Heart right ventricle (tissue), 16 donors: ENCODE results near the gene CTTNBP2. TPM values are rescaled to one million over a fixed set of nuclear protein-coding genes. Genes with fewer than 3 reads are reported as not detected.

Experiments used
- ATAC-seq, 8 donors: fragments of 200-7000 bp; cut with Tn5 transposase; one replicate each; pipeline ENCODE4 v1.9.1; 2020; ENCODE audit warnings: mild to moderate bottlenecking in 8 of 8, moderate library complexity in 8 of 8, moderate number of reproducible peaks in 1 of 8
- DNase-seq, 2 donors: peaks; one replicate each; pipeline ENCODE4 v3.0.0-alpha.2; 2020
- H3K27ac ChIP-seq, 10 donors: fragments of 200-600 bp; sonication (generic) in 2 of 10; one replicate each; pipeline versions ENCODE4 v1.5.0 to v1.8.0; 2020 to 2022; ENCODE audit warnings: mild to moderate bottlenecking in 3 of 10
- H3K27me3 ChIP-seq, 7 donors: fragments of 200-600 bp; one replicate each; pipeline ENCODE4 v1.8.0; 2021 to 2022; ENCODE audit warnings: mild to moderate bottlenecking in 2 of 7
- H3K36me3 ChIP-seq, 9 donors: fragments of 200-600 bp; sonication (generic) in 1 of 9; one replicate each; pipeline versions ENCODE4 v1.5.0 to v1.8.0; 2020 to 2022; ENCODE audit warnings: mild to moderate bottlenecking in 2 of 9
- H3K4me1 ChIP-seq, 9 donors: fragments of 200-600 bp; sonication (generic) in 1 of 9; one replicate each; pipeline versions ENCODE4 v1.5.0 to v1.8.0; 2020 to 2022; ENCODE audit warnings: mild to moderate bottlenecking in 4 of 9
- H3K4me3 ChIP-seq, 10 donors: fragments of 200-600 bp; sonication (generic) in 2 of 10; one replicate each; pipeline versions ENCODE4 v1.5.0 to v1.8.0; 2020 to 2022; ENCODE audit warnings: mild to moderate bottlenecking in 7 of 10, moderate library complexity in 2 of 10
- H3K9me3 ChIP-seq, 11 donors: fragments of 200-600 bp in 10 of 11; sonication (generic) in 2 of 11; one replicate each; pipeline versions ENCODE4 v1.5.0 to v1.8.0; 2013 to 2022; ENCODE audit warnings: mild to moderate bottlenecking in 2 of 11, control low read depth in 1 of 11, moderate library complexity in 1 of 11
- WGBS, 2 donors: extraction: QIAGEN DNeasy Blood & Tissue Kit; methylation state at CpG; one replicate each; pipeline ENCODE4 v1.1.7; 2013; ENCODE audit warnings: inconsistent platforms in 1 of 2; 5-methylcytosine and 5-hydroxymethylcytosine counted together
- intact Hi-C, 10 donors: fragments of 100-400 bp; cut with DNase I; formaldehyde crosslinking; loops; one replicate each; pipeline versions ENCODE4 v1.11.1 to v1.14.2; 2022
- polyA plus RNA-seq, 2 donors: library from polyadenylated mRNA; stranded (reverse); fragments of 200-250 nt; gene quantifications; one replicate each; pipeline ENCODE4 v1.2.3, GENCODE V29; 2013
- total RNA-seq, 10 donors: library from RNA; stranded (reverse); fragmentation: NEBNext Ultra II Directional in 3 of 10; extraction: Animal tissue kit (Norgen Biotek cat#: 25700) in 3 of 10; gene quantifications; one replicate each; pipeline versions ENCODE4 v1.2.1 to v1.2.4, GENCODE V29; 2021 to 2023
- TF ChIP-seq, protein P1 (sequence below), 9 donors: fragments of 200-600 bp; sonication (generic) in 2 of 9; IDR thresholded peaks; one replicate each; pipeline versions ENCODE4 v1.5.0 to v1.8.0; 2021 to 2022; ENCODE audit warnings: antibody characterized with exemption in 9 of 9, mild to moderate bottlenecking in 5 of 9, moderate library complexity in 1 of 9
- donor health status: Arrhythmogenic right ventricular cardiomyopathy.
- donor health status: ischemic (EF 13 %, LVEDD 7.1; RV severe dilation, severe dysfunction).
- donor health status: healthy with polysubstance abuse.
- donor health status: DM: no; HTN: yes; CAD: no.
- donor health status: DM: no; HTN: no; CAD: no.
- donor health status: ischemic (EF 25% LVEDD 6.9; RV normal size, moderate dysfunction).
- donor health status: ischemic (EF 25% LVEDD 5.7; RV mildly dilated, moderate dysfunction).
- donor health status: healthy.
- donor health status: DM: yes; HTN: yes; CAD: no.
- donor health status: Ischemic cardiomyopathy.
- donor health status: ischemic (EF 35%, LVEDD 5.7; RV mildly dilated, moderate dysfunction).
- donor health status: nonischemic (EF 11% LVEDD 7.7; RV severe dilation, severe dysfunction).
- donor health status: DM: yes; HTN: yes; CAD: no.
- donor health status: PGD.
- donor health status: ischemic (EF 29% LVEDD 5.4; RV normal size, mild dysfunction).
- donor health status: nonischemic (EF 23%, LVEDD 6.1; RV moderate dilation, normal function).

The CTTNBP2 gene
- total and polyA plus RNA-seq, 12 donors: 0.41 to 2.0 (median 0.97) TPM

DNA sequence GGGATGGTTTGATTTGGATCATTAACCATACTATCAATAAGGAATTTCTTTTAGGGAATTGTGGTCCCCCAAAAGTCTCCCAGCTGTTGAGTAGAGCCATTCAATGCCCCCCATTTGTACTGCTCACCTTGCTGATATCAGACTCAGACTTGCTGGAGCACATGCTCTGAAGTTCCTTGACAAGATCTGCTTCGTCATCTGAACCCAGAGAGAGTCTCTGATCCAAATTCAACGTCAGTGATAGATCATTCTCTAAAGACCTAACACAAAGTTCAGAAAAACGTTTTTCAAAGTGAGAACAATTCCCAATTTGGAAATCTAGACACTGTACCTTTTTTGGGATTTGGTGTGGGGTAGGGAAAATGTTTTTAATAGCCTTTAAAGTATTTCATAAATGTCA, 153.9 kb downstream of the CTTNBP2 start:
- TF ChIP-seq, protein P1, sequence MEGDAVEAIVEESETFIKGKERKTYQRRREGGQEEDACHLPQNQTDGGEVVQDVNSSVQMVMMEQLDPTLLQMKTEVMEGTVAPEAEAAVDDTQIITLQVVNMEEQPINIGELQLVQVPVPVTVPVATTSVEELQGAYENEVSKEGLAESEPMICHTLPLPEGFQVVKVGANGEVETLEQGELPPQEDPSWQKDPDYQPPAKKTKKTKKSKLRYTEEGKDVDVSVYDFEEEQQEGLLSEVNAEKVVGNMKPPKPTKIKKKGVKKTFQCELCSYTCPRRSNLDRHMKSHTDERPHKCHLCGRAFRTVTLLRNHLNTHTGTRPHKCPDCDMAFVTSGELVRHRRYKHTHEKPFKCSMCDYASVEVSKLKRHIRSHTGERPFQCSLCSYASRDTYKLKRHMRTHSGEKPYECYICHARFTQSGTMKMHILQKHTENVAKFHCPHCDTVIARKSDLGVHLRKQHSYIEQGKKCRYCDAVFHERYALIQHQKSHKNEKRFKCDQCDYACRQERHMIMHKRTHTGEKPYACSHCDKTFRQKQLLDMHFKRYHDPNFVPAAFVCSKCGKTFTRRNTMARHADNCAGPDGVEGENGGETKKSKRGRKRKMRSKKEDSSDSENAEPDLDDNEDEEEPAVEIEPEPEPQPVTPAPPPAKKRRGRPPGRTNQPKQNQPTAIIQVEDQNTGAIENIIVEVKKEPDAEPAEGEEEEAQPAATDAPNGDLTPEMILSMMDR (IDR thresholded peaks at IDR 0.05): no peak
- Histone ChIP-seq H3K9me3 (no peaks in the 10 kb centered on the region), H3K27me3 (no peaks in the 10 kb centered on the region), H3K4me1 (no peaks in the 10 kb centered on the region), H3K4me3 (no peak overlapping the region), H3K36me3 (peaks cover 0 to 37% (median 0%) of the 10 kb centered on the region in 9 donors), H3K27ac (no peak overlapping the region)
- WGBS, 2 donors: 72 to 80% methylated on average over 3 of the region's 3 CpGs
- no peak for DNase-seq
- intact Hi-C loops: loop anchor here in 7 of 10 donors (5.0 to 10.0 kb wide), 2 partner anchors 262 to 265 kb away; no protein-coding TSS in a partner anchor
- ATAC-seq: no peak

DNA sequence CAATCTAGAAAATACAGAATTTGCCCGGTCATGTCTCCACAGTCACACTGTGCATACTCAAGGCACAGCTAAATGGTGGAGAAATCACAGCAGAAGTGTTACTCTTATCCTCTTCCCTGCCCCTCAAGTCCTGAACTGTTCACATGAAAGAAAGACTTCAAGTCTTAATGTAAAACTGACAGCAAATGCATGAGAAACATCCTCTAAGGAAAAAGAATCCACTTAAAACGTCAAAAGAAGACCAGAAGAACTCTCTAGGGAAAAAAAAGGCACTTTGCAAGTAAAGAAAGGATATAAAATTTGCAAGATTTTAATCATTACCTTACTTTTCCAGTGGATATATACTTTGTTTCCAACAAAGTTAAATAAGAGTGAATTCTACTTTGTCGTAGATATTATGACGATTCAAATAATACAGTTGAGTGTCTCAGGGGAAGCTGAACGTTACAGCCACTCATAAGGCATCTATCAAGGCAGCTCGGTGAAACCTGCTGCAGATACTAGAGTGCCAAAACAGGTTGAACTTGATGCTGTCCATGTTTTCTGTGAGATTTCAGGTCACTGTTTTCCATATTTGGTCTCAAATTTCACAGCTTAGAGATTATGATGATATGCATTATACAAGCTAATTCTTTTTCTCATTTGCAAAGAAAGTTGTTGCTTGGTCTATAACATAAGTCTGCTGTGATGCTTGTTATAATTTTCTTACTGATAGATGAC, 155.0 kb downstream of the CTTNBP2 start:
- no peak overlapping the region for H3K27ac ChIP-seq
- TF ChIP-seq, protein P1 (IDR thresholded peaks at IDR 0.05): no peak
- intact Hi-C loops: loop anchor here in 7 of 10 donors (5.0 to 10.0 kb wide), 2 partner anchors 261 to 263 kb away; no protein-coding TSS in a partner anchor
- DNase-seq (no peak), ATAC-seq (no peak)
- no peaks in the 10 kb centered on the region for H3K4me1 ChIP-seq
- no peaks in the 10 kb centered on the region for H3K27me3 ChIP-seq
- WGBS, 2 donors: 81 to 82% methylated on average over 6 of the region's 6 CpGs
- H3K4me3 ChIP-seq: no peak overlapping the region
- H3K36me3 ChIP-seq: peaks cover 0 to 28% (median 0%) of the 10 kb centered on the region in 9 donors
- no peaks in the 10 kb centered on the region for H3K9me3 ChIP-seq

DNA sequence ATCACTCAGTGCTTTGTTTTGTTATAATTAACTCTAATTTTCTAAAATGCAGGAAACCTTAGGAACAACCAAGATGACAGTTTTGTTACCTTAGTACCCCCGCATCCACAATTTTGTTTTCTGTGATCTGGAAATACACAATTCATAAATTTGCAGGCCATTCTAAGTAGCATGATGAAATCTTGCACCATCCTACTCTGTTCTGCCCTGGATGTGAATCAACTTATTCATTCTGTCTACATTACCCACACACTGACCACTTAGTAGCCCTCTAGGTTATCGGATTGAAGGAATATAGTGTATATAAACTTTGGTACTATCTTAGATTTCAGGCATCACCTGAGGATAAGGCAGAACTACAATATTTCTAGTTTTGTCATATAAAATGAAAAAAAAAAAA, 155.9 kb downstream of the CTTNBP2 start:
- no peaks in the 10 kb centered on the region for H3K9me3 ChIP-seq

DNA sequence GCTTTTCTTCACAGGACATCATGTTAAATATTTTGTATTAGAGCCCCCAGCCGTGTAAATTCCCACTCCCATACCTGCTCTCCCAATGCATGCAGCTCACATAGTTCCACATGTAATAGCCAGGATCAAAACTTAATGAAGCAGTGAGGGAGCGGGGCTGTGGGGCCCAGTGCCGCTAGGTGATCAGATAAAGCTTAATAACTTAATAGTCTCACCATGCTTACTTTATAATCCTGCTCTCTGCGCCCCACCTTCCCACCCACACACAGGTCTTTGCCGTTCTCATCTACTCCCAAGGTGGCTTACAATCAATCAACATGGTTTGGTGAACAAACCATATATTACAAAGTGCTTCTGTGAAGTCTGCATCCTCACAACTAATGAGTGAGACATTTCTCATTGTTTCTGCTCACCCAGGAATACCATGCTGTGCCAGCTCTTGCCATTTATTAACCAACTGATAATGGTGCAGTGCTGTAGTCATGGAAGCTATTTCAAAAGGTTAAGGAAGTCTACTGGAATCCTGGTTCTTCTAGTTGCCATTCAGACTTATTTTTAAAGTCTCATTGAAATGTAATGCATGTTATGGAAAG, 156.4 kb downstream of the CTTNBP2 start:
- WGBS, 2 donors: 74 to 92% methylated on average over 4 to 5 of the region's 5 CpGs
- ATAC-seq (no peak), DNase-seq (no peak)
- peaks cover 0 to 28% (median 0%) of the 10 kb centered on the region in 9 donors for H3K36me3 ChIP-seq
- H3K4me3 ChIP-seq: no peak overlapping the region
- no peaks in the 10 kb centered on the region for H3K27me3 ChIP-seq
- intact Hi-C loops: loop anchor here in 8 of 10 donors (2.0 to 10.0 kb wide), 3 partner anchors 260 to 316 kb away; no protein-coding TSS in a partner anchor
- no peaks in the 10 kb centered on the region for H3K9me3 ChIP-seq
- H3K27ac ChIP-seq: no peak overlapping the region
- H3K4me1 ChIP-seq: no peaks in the 10 kb centered on the region
- TF ChIP-seq, protein P1 (IDR thresholded peaks at IDR 0.05): no peak

More for the DNA sequence above, 155.9 kb downstream of the CTTNBP2 start:
- no peak for ATAC-seq
- WGBS, 2 donors: 95 to 99% methylated on average over 2 of the region's 2 CpGs
- no peaks in the 10 kb centered on the region for H3K4me1 ChIP-seq
- TF ChIP-seq, protein P1 (IDR thresholded peaks at IDR 0.05): no peak
- H3K4me3 ChIP-seq: no peak overlapping the region
- H3K36me3 ChIP-seq: peaks cover 0 to 28% (median 0%) of the 10 kb centered on the region in 9 donors
- H3K27ac ChIP-seq: no peak overlapping the region
- DNase-seq: no peak
- intact Hi-C loops: loop anchor here in 8 of 10 donors (2.0 to 10.0 kb wide), 3 partner anchors 260 to 317 kb away; no protein-coding TSS in a partner anchor
- no peaks in the 10 kb centered on the region for H3K27me3 ChIP-seq
